Brain microvascular endothelial cell (primary cell): ENCODE results near the gene OR52B6.

ENCODE experiments used
- DNase-seq: peaks from one replicate; pipeline ENCODE4 v3.0.0-alpha.2; 2020
- H3K27ac ChIP-seq: fragments of 250-450 bp; sonication (Bioruptor Pico); 2 replicates; pipeline ENCODE4 v1.5.1; 2020; ENCODE audit warnings: mild to moderate bottlenecking, moderate library complexity
- H3K27me3 ChIP-seq: fragments of 250-450 bp; sonication (Bioruptor Pico); replicated peaks from 2 replicates; pipeline ENCODE4 v1.5.1; 2020; ENCODE audit warnings: mild to moderate bottlenecking
- H3K36me3 ChIP-seq: fragments of 250-450 bp; sonication (Bioruptor Pico); replicated peaks from 2 replicates; pipeline ENCODE4 v1.5.1; 2020; ENCODE audit warnings: mild to moderate bottlenecking
- H3K4me3 ChIP-seq: 2 replicates; pipeline ENCODE4 v1.5.1; 2011; ENCODE audit warnings: low read depth, mild to moderate bottlenecking, control low read depth, low read length, moderate library complexity
- CTCF ChIP-seq: IDR thresholded peaks from 2 replicates; pipeline ENCODE4 v1.5.1; 2011; ENCODE audit warnings: low read depth, mild to moderate bottlenecking, moderate library complexity, low read length, control low read depth, inconsistent platforms; ENCODE audit errors: missing control alignments
- in situ Hi-C: cut with HindIII; loops from 2 replicates; pipeline ENCODE4 v1.10.0; 2017; ENCODE audit warnings: low sequenced_read_pairs, low pct_ligation_motif_present

OR52B6 gene

DNA sequence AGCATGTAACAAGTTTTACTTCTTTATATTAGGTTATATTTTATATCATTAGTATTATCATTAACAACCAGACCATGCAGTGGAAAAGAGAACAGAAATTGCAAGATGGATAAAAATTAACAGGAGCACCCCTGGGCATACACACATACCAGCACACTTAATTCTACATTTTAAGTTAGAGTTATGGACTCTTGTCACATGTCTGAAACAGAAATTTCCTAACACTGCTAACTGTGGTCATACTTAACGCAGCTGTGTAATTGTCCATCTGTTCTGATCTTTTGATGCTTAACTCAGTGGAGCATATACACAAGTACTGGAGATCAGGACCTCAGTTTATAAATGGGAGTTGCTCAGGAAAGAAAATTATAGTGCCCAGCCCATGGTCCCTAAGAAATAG is 32.7 kb upstream of the OR52B6 start:
- in situ Hi-C loops, result no loop called here
- DNase-seq, result no peak
- no peaks in the 10 kb centered on the region for H3K36me3 ChIP-seq
- H3K27ac ChIP-seq, result no peak overlapping the region
- no peak for TF ChIP-seq CTCF
- H3K4me3 ChIP-seq, result no peak overlapping the region
- no peaks in the 10 kb centered on the region for H3K27me3 ChIP-seq

DNA sequence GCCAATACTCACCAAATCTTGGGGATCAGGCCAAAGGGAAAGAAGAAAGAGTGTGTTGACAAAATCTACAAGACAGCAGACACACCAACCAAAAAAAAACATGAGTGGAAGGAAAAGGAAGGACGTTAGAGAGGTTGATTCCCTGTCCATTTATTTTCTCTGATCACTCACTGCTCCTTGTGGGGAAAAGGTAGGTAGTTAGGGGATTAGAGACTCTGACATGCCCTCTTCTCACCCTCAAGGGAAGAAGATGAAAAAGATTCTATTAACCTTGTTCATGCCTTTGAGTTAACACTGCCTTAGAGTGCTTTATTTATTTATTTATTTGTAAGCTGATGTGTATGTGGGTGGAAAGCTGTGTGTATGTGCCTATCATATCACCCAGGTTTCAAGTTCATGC is 32.2 kb upstream of the OR52B6 start, which contains the start of gene OR52H1:
TSS of gene OR52H1 (minus strand) at position 101 of the 400 bp plus-strand sequence. CDS start 3,035 bp downstream, outside the sequence.
- H3K27ac ChIP-seq, result no peak within 1 kb of the TSS
- H3K27me3 ChIP-seq, result no peaks in the 10 kb centered on the region
- no peak for TF ChIP-seq CTCF
- DNase-seq, result no peak
- no peak within 1 kb of the TSS for H3K4me3 ChIP-seq
- H3K36me3 ChIP-seq, result no peaks in the 10 kb centered on the region
- in situ Hi-C loops, result no loop called here

DNA sequence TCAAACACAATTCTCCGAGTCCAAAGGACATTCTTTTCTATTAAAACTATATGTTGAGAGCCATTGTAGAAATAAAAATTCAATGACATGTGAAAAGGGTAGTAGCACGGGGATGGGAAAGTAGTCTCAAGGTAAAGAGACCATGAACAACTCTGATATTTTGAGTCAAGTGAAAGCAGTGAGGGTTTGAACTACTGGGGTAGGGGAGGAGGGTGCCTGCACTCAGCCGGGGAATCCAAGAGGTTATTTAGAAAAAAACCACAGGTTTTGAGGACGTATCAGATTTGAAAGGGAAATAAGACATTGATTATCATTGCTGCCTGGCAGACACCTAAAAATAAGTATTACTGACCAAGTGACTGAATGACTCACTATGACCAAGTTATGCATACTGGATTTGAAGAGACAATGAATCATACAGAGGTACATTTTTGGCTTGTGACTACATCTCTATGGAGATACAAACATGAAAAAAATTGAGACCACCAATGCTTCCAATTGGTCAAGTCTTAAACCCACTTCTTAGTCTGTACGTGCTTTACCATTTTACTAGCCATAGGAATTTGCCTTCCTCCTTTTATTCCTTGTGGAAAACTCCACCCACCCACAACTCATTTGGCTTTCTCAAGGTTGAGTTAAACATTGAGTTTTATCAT is 30.1 kb upstream of the OR52B6 start:
- peak; percentile 29 for DNase-seq
- in situ Hi-C loops, result no loop called here
- H3K27ac ChIP-seq, result peak overlapping the region; percentile 13
- H3K36me3 ChIP-seq, result no peaks in the 10 kb centered on the region
- no peak overlapping the region for H3K4me3 ChIP-seq
- H3K27me3 ChIP-seq, result no peaks in the 10 kb centered on the region
- TF ChIP-seq CTCF, result no peak

GRCh38 chr11:5553343-5553742 is 27.3 kb upstream of the OR52B6 start:
- no peak for DNase-seq
- H3K27me3 ChIP-seq, result no peaks in the 10 kb centered on the region
- TF ChIP-seq CTCF, result no peak
- no peak overlapping the region for H3K4me3 ChIP-seq
- H3K36me3 ChIP-seq, result no peaks in the 10 kb centered on the region
- in situ Hi-C loops, result no loop called here
- H3K27ac ChIP-seq, result no peak overlapping the region

DNA sequence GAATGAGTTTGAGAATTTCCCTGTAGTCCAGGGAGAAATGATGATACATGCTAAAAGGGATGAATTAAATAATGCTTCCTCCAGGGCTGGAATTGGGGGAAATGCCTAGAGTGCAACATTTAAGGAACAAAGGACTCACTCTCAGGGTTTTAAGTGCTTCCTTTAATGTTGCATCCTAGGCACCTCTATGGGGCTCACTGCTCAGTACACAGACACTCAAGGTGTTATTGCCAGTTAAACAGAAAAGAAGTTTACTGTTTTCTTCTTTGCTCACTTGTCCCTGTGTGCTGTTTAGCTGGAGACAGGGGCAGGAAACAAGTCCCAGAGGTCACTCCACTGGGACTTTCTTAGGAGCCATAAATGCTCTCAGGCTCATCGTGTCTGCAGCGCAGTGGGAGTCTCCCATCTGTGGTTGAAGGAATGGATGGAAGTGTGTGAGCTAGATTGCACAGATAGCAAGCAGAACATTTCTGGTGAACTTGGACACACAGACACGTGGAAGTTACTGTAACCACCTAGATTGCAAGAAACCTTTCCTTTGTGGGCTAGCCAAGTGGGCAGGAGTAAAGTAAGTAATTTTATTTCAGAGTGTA is 24.0 kb upstream of the OR52B6 start:
- DNase-seq, result no peak
- in situ Hi-C loops, result no loop called here
- no peak for TF ChIP-seq CTCF
- no peaks in the 10 kb centered on the region for H3K36me3 ChIP-seq
- H3K27ac ChIP-seq, result no peak overlapping the region
- no peak overlapping the region for H3K4me3 ChIP-seq
- no peaks in the 10 kb centered on the region for H3K27me3 ChIP-seq
